Fibroblast of pulmonary artery (primary cell): ENCODE measurements around the gene KIAA1328.

Experiments
- DNase-seq: peaks from one replicate; pipeline ENCODE4 v3.0.0-alpha.2; 2010; ENCODE audit warnings: low read depth
- H3K4me3 ChIP-seq: replicated peaks from 2 replicates; pipeline ENCODE4 v1.5.1; 2011; ENCODE audit warnings: low read depth, mild to moderate bottlenecking, control low read depth, low read length, moderate library complexity
- CTCF ChIP-seq: IDR thresholded peaks from 2 replicates; pipeline ENCODE4 v1.5.1; 2011; ENCODE audit warnings: mild to moderate bottlenecking, control low read depth, low read length, inconsistent platforms; ENCODE audit errors: missing control alignments

Gene KIAA1328

GRCh38 chr18:36950960-36951359 lies 122.0 kb downstream of the KIAA1328 start:
- H3K4me3 ChIP-seq, result no peak overlapping the region
- no peak for DNase-seq
- TF ChIP-seq CTCF, result no peak

GRCh38 chr18:36953047-36953446 lies 124.1 kb downstream of the KIAA1328 start:
- no peak for TF ChIP-seq CTCF
- H3K4me3 ChIP-seq, result no peak overlapping the region
- DNase-seq, result no peak

- no peak for TF ChIP-seq CTCF
- DNase-seq, result no peak
- no peak overlapping the region for H3K4me3 ChIP-seq
Measured at GRCh38 chr18:36960038-36960437, 131.1 kb downstream of the KIAA1328 start.

- no peak for TF ChIP-seq CTCF
- H3K4me3 ChIP-seq, result no peak overlapping the region
- DNase-seq, result no peak
Measured at GRCh38 chr18:36963464-36963863, 134.5 kb downstream of the KIAA1328 start.

GRCh38 chr18:36974686-36975085 lies 145.8 kb downstream of the KIAA1328 start:
- no peak for DNase-seq
- no peak for TF ChIP-seq CTCF
- H3K4me3 ChIP-seq, result no peak overlapping the region

- no peak overlapping the region for H3K4me3 ChIP-seq
- TF ChIP-seq CTCF, result no peak
- DNase-seq, result no peak
Measured at GRCh38 chr18:36977121-36977520, 148.2 kb downstream of the KIAA1328 start.

- TF ChIP-seq CTCF, result no peak
- no peak overlapping the region for H3K4me3 ChIP-seq
- peak; percentile 70 for DNase-seq
Measured at GRCh38 chr18:36993068-36993467, 164.1 kb downstream of the KIAA1328 start.
